Measurements from ENCODE around the gene TRIP11.

DNA sequence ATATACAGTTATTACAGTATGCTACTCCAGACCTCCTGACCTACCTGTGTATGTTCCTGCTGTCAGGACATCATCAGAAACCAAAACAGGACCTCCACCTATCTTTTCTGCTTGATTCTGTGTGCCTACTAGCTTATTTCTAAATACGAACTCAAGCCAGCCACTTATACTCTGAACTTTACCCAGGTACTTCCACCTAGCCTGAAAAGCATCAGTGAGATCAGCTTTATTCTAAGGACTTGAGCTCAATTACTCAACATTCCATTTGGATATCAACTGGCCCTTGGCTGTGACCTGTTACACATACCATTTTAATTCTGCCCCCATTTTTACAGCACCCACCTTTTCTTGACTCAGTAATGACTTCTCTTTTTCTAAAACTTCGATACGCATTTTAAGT, 29.2 kb downstream of the TRIP11 start:
- no peak for TF ChIP-seq EZH2 (IDR thresholded peaks at IDR 0.05; ENCODE audit: insufficient read depth, poor library complexity, severe bottlenecking)
- TF ChIP-seq EZH2phosphoT487 (IDR thresholded peaks at IDR 0.05; ENCODE audit: insufficient read depth, low read depth), result no peak

Data from GM23248 (cell line).